ENCODE results near the gene C16orf89. TPM values are rescaled to one million over a fixed set of nuclear protein-coding genes. Genes with fewer than 3 reads are reported as not detected.

The C16orf89 gene
- polyA plus RNA-seq, 4 donors, result 3.2 to 8.1 (median 5.2) TPM

DNA sequence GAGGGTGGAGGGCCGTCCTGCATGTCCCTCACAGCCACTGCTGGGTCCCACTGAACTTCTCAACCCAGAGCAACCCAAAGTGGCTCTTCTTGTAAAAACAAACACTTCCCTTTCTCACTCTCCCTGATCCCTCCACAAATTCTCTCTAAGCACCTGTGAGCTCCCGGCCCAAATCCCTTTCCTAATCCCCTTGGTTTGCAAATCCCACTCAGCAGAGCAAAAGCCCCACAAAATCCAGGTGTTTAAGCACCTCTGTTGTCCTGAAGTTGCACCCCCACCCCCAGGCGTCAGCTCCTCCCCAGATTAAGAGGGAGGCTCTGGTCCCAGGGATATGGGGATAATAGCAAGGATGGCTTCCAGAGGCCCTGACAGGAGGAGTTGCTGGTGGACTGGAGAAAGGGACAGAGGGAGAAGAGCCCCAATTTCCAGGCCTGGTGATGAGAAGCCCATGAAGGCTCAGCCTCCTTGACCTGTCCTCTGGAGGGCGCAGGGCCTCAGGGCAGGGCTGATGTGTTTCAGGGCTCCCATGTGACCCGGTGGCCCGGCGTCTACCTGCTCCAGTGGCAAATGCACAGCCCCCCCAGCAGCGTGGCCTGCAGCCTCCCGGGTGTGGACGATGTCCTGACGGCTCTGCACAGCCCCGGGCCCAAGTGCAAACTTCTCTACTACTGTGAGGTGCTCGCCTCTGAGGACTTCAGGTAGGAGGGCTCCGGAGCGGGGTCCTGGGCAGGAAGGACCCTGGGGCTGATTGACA lies 55.0 kb downstream of the C16orf89 start:
- DNase-seq (ENCODE audit: low read depth in 4 of 4, low spot score in 2 of 4), result no peak

DNA sequence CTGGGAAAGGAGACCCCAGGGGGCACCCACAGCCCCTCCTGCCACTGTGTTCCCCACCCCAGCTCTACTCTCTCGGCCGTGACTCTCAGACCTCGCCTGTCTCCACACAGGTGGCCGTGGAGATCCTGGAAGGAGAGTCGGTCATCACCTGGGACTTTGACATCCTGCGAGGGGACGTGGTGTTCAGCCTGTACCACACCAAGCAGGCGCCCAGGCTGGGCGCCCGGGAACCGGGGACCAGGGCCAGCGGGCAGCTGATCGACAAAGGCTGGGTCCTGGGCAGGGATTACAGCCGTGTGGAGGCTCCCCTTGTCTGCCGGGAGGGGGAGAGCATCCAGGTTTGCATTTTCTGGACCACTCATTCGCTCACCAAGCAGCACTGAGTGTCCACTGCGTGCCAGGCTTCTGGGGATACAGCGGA lies 57.4 kb downstream of the C16orf89 start:
- no peak for DNase-seq (ENCODE audit: low read depth in 4 of 4, low spot score in 2 of 4)

DNA sequence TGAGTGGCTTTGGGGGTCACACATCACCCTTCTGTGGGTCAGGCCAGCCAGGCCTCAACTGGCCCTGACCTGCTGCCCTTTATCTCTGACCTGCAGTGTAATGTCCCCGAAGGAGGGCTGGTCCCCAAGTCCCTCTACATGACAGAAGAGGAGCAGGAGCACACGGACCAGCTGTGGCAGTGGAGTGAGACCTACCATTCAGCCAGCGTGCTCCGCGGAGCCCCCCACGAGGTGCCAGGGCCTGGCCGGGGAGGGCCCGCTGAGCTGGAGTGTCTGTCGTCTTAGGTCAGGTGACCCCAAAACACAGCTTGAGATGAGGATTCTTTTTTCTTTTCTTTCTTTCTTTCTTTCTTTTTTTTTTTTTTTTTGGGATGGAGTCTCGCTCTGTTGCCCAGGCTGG lies 58.5 kb downstream of the C16orf89 start:
- no peak for DNase-seq (ENCODE audit: low read depth in 4 of 4, low spot score in 2 of 4)

DNA sequence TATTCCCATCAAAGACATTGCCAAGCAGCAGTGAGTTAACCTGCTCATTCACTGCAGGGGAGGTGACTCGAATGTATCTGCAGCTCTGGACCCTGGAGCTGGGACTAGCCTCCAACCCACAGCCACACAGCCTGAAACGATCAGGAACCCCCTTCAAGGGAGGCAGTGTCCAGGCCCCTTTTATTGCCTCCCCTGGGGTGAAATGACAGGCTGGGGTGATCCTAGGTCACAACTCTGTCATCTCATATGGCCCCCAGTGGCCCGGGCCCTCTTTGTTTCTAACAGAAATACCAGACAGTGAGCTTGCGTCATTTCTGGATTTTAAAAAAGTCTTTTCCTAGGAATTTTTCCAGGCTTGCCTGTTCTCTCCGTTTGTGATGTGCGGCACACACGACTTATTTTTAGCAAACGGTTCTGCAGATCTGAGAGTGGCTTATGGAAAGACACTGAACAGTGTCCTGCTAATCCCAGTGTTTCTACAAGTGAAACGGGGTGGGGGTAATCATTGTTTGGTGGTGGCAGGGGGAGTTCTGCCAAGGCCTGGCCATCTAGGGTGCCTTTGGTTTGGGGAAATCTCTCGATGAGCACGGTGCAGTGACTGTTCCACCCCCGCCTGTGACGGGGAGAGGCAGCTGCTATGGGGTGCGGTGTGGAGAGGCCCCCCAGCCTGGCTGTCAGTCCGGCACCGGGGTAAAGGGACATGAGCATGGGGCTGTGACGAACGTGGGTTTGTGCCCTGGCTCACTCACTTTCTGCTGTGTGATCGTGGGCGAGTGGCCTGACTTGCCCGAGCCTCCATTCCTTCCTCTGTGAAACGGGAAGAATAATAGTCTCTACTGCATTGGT lies 59.2 kb downstream of the C16orf89 start:
- no peak for DNase-seq (ENCODE audit: low read depth in 4 of 4, low spot score in 2 of 4)

DNA sequence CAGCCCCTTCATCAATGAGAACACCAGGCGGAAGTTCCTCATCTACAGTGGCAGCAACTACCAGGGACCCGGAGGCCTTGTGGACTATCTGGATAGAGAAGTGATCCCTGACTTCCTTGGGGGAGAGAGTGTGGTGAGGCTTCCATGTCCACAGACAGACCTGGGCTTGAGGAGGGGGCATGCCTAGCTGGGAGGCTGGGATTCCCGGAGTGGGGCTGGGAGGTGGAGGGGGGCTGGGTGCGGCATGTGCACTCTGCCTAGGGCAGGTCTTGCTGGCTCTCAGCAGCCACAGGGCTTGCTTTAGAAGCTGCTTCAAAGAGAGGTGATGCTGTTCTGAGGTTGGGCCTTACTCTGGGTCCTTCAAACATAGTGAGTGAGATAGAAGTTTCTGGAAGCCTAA lies 59.8 kb downstream of the C16orf89 start:
- no peak for DNase-seq (ENCODE audit: low read depth in 4 of 4, low spot score in 2 of 4)

DNA sequence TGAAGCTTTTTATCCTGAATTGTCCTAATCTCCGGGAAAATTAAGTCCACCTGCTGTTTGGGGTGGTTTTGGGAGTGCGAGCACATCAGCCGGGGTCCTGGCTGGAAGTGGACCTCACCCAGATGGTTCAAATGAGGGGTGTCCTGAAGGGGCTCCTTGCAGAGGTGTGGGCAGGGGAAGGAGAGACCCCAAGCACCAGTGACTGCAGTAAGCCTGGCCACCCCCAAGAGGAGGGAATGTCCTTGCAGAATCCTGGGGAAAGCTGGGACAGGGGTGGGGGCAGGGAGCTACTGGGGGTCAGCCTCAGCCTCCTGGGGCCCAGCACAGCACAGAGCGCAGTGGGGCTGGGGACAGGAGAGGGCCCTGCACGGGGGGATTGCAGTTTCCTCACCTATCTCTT lies 61.4 kb downstream of the C16orf89 start:
- DNase-seq (ENCODE audit: low read depth in 4 of 4, low spot score in 2 of 4), result no peak

DNA sequence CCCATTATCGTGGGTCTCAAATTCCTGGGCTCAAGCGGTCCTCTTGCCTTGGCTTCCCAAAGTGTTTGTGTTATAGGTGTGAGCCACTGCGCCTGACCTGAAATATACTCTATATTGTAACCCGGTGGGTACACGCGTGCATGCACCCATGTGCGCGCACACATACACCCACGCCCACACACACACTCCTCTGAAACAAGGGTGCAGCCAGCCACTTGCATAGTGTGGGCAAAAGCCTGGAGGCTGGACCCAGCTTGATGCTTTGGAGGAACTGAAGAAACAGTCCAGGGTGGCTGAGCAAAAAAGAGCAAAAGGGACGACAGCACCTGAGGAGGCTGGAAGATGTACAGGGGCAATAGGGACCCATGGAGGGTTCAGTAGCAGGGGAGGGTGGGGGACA lies 61.9 kb downstream of the C16orf89 start:
- DNase-seq (ENCODE audit: low read depth in 4 of 4, low spot score in 2 of 4), result no peak

DNA sequence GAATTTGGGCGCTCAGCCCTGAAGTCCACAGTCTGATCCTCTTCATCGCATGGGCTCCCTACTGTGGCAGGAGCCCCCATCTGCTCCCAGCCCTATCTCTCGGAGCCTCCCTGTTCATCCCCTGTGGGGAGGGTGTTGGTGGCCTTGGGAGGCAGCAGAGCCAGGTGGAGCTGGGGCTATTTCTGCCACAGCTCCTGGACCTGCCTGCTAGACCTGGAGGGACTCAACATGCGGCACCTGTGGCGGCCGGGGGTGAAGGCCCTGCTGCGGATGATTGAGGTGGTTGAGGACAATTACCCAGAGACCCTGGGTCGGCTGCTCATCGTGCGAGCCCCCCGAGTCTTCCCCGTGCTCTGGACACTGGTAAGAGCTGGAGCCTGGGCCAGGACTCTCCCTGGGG lies 62.5 kb downstream of the C16orf89 start:
- no peak for DNase-seq (ENCODE audit: low read depth in 4 of 4, low spot score in 2 of 4)

DNA sequence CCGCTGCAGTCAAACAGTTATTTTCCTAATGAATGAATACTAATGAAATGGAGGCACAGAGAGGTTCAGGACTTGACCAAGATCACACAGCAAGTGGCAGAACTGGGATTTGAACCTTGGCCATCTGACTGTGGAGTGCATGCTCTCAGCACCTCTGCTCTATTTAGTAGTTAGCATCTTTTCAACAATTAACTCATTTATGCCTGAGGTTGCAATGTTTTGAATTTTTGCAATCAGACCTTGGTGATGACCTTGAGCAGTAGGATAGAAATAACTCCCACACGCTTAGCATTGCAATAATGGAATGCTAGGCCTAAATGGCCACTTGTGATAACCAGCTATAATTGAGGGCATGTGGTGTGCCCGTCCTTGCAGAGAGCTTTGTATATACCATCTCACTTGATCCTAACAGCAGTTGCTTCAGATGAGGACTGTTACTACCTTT lies 63.0 kb downstream of the C16orf89 start:
- no peak for DNase-seq (ENCODE audit: low read depth in 4 of 4, low spot score in 2 of 4)

DNA sequence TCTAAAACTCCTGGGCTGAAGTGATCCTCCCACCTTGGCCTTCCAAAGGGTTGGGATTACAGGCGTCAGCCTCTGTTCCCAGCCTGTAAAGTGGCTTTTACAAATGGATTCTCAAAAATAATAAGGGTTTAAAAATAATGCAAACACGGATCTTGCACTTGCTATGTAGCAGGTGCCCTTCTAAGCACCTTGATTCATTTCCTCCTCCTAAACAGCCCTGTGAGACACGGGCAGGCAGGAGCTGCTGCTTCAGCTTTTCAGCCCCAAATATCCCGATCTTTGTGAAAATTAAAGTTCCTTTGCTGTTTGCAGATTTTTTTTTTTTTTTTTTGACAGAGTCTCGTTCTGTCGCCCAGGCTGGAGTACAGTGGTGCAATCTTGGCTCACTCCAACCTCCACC lies 63.8 kb downstream of the C16orf89 start:
- no peak for DNase-seq (ENCODE audit: low read depth in 4 of 4, low spot score in 2 of 4)

DNA sequence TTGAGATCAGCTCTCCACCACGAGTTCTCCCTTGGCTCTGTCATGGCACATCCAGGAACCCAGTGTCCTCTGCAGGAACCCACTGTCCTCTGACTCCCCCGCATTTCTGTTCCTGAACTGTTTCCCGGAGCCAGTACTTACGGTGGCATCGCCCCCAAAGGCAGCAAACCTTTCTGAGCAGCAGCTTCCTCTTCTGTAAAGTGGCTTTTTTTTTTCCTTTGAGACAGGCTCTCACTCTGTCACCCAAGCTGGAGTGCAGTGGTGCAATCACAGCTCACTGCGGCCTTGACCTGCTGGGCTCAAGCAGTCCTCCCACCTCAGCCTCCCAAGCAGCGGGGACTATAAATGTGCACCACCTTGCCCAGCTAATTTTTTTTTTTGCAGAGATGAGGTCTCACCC lies 64.2 kb downstream of the C16orf89 start:
- DNase-seq (ENCODE audit: low read depth in 4 of 4, low spot score in 2 of 4), result no peak

DNA sequence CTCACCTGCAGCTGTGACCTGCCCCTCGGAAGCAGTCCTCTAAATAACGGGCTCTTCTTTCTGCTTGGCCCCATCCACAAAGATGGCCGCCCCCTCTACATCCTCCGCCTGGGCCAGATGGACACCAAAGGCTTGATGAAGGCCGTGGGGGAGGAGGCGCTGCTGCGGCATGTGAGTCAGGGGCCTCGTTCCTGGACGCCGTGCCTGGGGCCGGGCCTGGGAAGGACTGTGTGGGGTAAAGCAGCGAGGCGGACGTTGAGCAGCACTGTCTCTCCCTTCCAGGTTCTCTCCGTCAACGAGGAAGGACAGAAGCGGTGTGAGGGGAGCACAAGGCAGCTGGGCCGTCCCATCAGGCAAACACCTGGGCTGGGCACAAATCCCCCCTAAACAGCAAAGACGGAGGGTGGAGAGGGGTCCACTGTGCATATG lies 65.2 kb downstream of the C16orf89 start:
- DNase-seq (ENCODE audit: low read depth in 4 of 4, low spot score in 2 of 4), result no peak

DNA sequence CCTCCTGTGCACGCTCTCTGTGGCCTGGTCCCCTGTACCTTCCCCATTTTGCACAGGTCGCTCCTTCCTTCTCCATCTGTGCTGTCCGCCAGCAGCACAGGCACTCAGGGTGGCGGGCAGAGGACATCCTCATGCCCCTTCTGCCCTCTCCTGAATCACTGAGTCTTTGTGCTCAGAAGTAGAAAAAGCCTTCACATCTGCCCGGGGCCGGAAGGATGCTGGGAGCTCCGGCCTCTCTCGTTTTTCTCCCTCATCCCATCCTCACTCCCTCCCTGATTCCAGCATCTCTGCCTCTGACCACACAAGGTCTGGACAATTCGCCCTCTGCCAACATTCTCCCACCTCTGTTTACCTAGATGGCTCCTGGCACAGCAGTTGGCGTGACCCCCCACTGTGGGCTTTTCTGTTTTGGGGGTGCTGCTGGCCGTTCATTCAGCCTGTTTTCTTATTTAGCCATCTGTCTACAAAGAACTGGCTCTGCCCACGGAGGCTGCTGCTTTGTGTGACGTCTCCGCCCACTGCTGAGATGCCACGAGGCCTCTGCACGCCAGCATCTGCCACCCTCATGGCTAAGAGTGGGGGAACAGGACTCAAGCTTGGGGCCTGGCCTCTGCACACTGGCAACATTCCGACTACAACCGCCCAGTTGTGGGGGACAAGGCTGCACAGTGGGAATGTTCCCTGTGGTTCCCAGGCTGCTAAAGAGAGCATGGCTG lies 70.9 kb downstream of the C16orf89 start:
- DNase-seq (ENCODE audit: low read depth in 4 of 4, low spot score in 2 of 4), result no peak

Other genes with a start within 250 kb of the C16orf89 start
- gene GLYR1, start 218.7 kb downstream of the C16orf89 start, polyA plus RNA-seq (ENCODE audit: insufficient read length in 4 of 4), result 100 to 1,000 TPM; 120 to 150 (median 135) TPM
- 10 to 100 TPM; 30.0 to 45.2 (median 34.5) TPM for gene UBN1, start 218.5 kb downstream of the C16orf89 start, polyA plus RNA-seq (ENCODE audit: insufficient read length in 4 of 4)
- 10 to 100 TPM; 26.5 to 39.9 (median 31.2) TPM for gene PPL, start 128.8 kb downstream of the C16orf89 start, polyA plus RNA-seq (ENCODE audit: insufficient read length in 4 of 4)
- gene SEC14L5, start 107.6 kb downstream of the C16orf89 start, polyA plus RNA-seq (ENCODE audit: insufficient read length in 4 of 4), result under 1 TPM; 0.14 to 0.30 (median 0.17) TPM
- 10 to 100 TPM in 3 of 4 donors, 1 to 10 TPM in 1; 8.8 to 14.8 (median 11.5) TPM for gene NAGPA, start 32.0 kb downstream of the C16orf89 start, polyA plus RNA-seq (ENCODE audit: insufficient read length in 4 of 4)
- gene ALG1, start 5.9 kb upstream of the C16orf89 start, polyA plus RNA-seq (ENCODE audit: insufficient read length in 4 of 4), result 10 to 100 TPM; 23.9 to 28.3 (median 25.4) TPM
- 10 to 100 TPM; 11.0 to 15.9 (median 13.5) TPM for gene EEF2KMT, start 31.8 kb upstream of the C16orf89 start, polyA plus RNA-seq (ENCODE audit: insufficient read length in 4 of 4)